Measurements from ENCODE around the gene CDH4.

- TF ChIP-seq CTCF (IDR thresholded peaks at IDR 0.05) = peak in 2 of 4 experiments; percentile 18 to 46
- no peak for TF ChIP-seq POLR2A (IDR thresholded peaks at IDR 0.05)
- no peak for TF ChIP-seq POLR2AphosphoS5 (IDR thresholded peaks at IDR 0.05)
- no peak for TF ChIP-seq EP300 (IDR thresholded peaks at IDR 0.05)
These were observed 11.1 kb downstream of the CDH4 start for GRCh38 chr20:61263084-61263695.

All from sigmoid colon (tissue), 4 donors.